Trophoblast cell (in vitro differentiated cells and primary cell): ENCODE data around the gene CMKLR1.

ENCODE experiments used
- DNase-seq, 2 donors: peaks; one replicate each; pipeline ENCODE4 v3.0.0-alpha.2; 2016
- H2AFZ ChIP-seq: 2 replicates; pipeline ENCODE4 v1.6.1; 2013; ENCODE audit warnings: low read length, moderate library complexity, mild to moderate bottlenecking; ENCODE audit not compliant: insufficient read depth, poor library complexity
- H2AK5ac ChIP-seq: 2 replicates; pipeline ENCODE4 v1.6.1; 2013; ENCODE audit warnings: mild to moderate bottlenecking, low read length
- H2BK120ac ChIP-seq: 2 replicates; pipeline ENCODE4 v1.6.1; 2013; ENCODE audit warnings: low read length, mild to moderate bottlenecking, moderate library complexity; ENCODE audit not compliant: insufficient read depth, poor library complexity
- H2BK12ac ChIP-seq: 2 replicates; pipeline ENCODE4 v1.6.1; 2013; ENCODE audit warnings: mild to moderate bottlenecking, low read length, moderate library complexity
- H2BK5ac ChIP-seq: 2 replicates; pipeline ENCODE4 v1.6.1; 2013; ENCODE audit warnings: low read length, low read depth, moderate library complexity, mild to moderate bottlenecking; ENCODE audit not compliant: poor library complexity
- H3K14ac ChIP-seq: 2 replicates; pipeline ENCODE4 v1.6.1; 2013; ENCODE audit warnings: mild to moderate bottlenecking, low read length
- H3K18ac ChIP-seq: 2 replicates; pipeline ENCODE4 v1.6.1; 2013; ENCODE audit warnings: mild to moderate bottlenecking, low read length
- H3K23ac ChIP-seq: 2 replicates; pipeline ENCODE4 v1.6.1; 2013; ENCODE audit warnings: low read length
- H3K27ac ChIP-seq: 2 replicates; pipeline ENCODE4 v1.5.1; 2013; ENCODE audit warnings: low read depth, mild to moderate bottlenecking, inconsistent platforms, low read length, moderate library complexity
- H3K27me3 ChIP-seq: 2 replicates; pipeline ENCODE4 v1.6.1; 2013; ENCODE audit warnings: inconsistent platforms, mild to moderate bottlenecking, low read length, moderate library complexity; ENCODE audit not compliant: insufficient read depth
- H3K36me3 ChIP-seq, 2 experiments: 1 replicate in 1 of 2; 2 replicates in 1 of 2; pipeline ENCODE4 v1.6.1; 2013; ENCODE audit warnings: low read length in 2 of 2, mild to moderate bottlenecking in 2 of 2, moderate library complexity in 1 of 2; ENCODE audit not compliant: insufficient read depth in 2 of 2, control insufficient read depth in 1 of 2
- H3K4ac ChIP-seq: 2 replicates; pipeline ENCODE4 v1.6.1; 2013; ENCODE audit warnings: low read depth, mild to moderate bottlenecking, low read length, moderate library complexity
- H3K4me1 ChIP-seq, 2 experiments: 1 replicate in 1 of 2; 2 replicates in 1 of 2; pipeline ENCODE4 v1.6.1; 2013; ENCODE audit warnings: low read length in 2 of 2, mild to moderate bottlenecking in 2 of 2, moderate library complexity in 1 of 2; ENCODE audit not compliant: insufficient read depth in 2 of 2, control insufficient read depth in 1 of 2
- H3K4me2 ChIP-seq: 2 replicates; pipeline ENCODE4 v1.6.1; 2013; ENCODE audit warnings: inconsistent platforms, mild to moderate bottlenecking, low read length, moderate library complexity
- H3K4me3 ChIP-seq: 2 replicates; pipeline ENCODE4 v1.5.1; 2013; ENCODE audit warnings: mild to moderate bottlenecking, low read depth, low read length, inconsistent platforms
- H3K79me1 ChIP-seq: one replicate; pipeline ENCODE4 v1.6.1; 2013; ENCODE audit warnings: low read length
- H3K79me2 ChIP-seq: 2 replicates; pipeline ENCODE4 v1.6.1; 2013; ENCODE audit warnings: low read length, mild to moderate bottlenecking; ENCODE audit not compliant: control insufficient read depth, insufficient read depth, poor library complexity
- H3K9ac ChIP-seq: 2 replicates; pipeline ENCODE4 v1.6.1; 2013; ENCODE audit warnings: mild to moderate bottlenecking, low read length
- H3K9me3 ChIP-seq: 2 replicates; pipeline ENCODE4 v1.6.1; 2013; ENCODE audit warnings: low read depth, mild to moderate bottlenecking, control low read depth, inconsistent platforms, low read length; ENCODE audit not compliant: insufficient read depth
- H4K12ac ChIP-seq: 2 replicates; pipeline ENCODE4 v1.6.1; 2013; ENCODE audit warnings: low read depth, mild to moderate bottlenecking, low read length, moderate library complexity
- H4K8ac ChIP-seq: 2 replicates; pipeline ENCODE4 v1.6.1; 2013; ENCODE audit warnings: low read depth, mild to moderate bottlenecking, low read length, moderate library complexity
- H4K91ac ChIP-seq: one replicate; pipeline ENCODE4 v1.6.1; 2013; ENCODE audit warnings: low read depth, mild to moderate bottlenecking, low read length, moderate library complexity
- WGBS: extraction: QIAGEN DNeasy Blood & Tissue Kit; methylation state at CpG from one replicate; pipeline ENCODE4 v1.1.7; 2013; ENCODE audit warnings: missing lambda C conversion rate; ENCODE audit not compliant: insufficient read length, insufficient coverage; ENCODE audit errors: extremely low coverage; 5-methylcytosine and 5-hydroxymethylcytosine counted together

Gene CMKLR1

GRCh38 chr12:108346727-108347710, 7.9 kb upstream of the CMKLR1 start:
- no peak overlapping the region for H4K12ac ChIP-seq
- H3K18ac ChIP-seq: no peak overlapping the region
- H3K4me1 ChIP-seq: no peaks in the 10 kb centered on the region
- no peaks in the 10 kb centered on the region for H3K27me3 ChIP-seq
- H4K8ac ChIP-seq: no peak overlapping the region
- no peak overlapping the region for H3K4ac ChIP-seq
- H2BK5ac ChIP-seq: no peak overlapping the region
- no peak overlapping the region for H4K91ac ChIP-seq
- no peak overlapping the region for H2AFZ ChIP-seq
- no peak overlapping the region for H3K4me2 ChIP-seq
- H3K14ac ChIP-seq: no peak overlapping the region
- no peaks in the 10 kb centered on the region for H3K79me1 ChIP-seq
- WGBS: no CpG with 5 or more reads among the region's 6 CpGs
- H3K27ac ChIP-seq: no peak overlapping the region
- no peaks in the 10 kb centered on the region for H3K79me2 ChIP-seq
- H2BK12ac ChIP-seq: no peak overlapping the region
- no peaks in the 10 kb centered on the region for H3K36me3 ChIP-seq
- H3K23ac ChIP-seq: no peak overlapping the region
- no peak overlapping the region for H2AK5ac ChIP-seq
- no peak for DNase-seq
- H2BK120ac ChIP-seq: no peak overlapping the region
- H3K9me3 ChIP-seq: no peaks in the 10 kb centered on the region
- no peak overlapping the region for H3K4me3 ChIP-seq
- no peak overlapping the region for H3K9ac ChIP-seq

- Histone ChIP-seq H3K9me3 (no peaks in the 10 kb centered on the region), H2BK5ac (no peak overlapping the region), H3K18ac (no peak overlapping the region), H2BK12ac (no peak overlapping the region), H2AK5ac (no peak overlapping the region), H3K14ac (no peak overlapping the region), H3K9ac (no peak overlapping the region), H4K91ac (no peak overlapping the region), H4K12ac (no peak overlapping the region), H3K79me2 (no peaks in the 10 kb centered on the region), H3K79me1 (no peaks in the 10 kb centered on the region), H4K8ac (no peak overlapping the region), H3K36me3 (no peaks in the 10 kb centered on the region), H3K23ac (no peak overlapping the region), H3K27ac (no peak overlapping the region), H3K4me1 (no peaks in the 10 kb centered on the region), H3K4ac (no peak overlapping the region), H3K27me3 (no peaks in the 10 kb centered on the region), H3K4me2 (no peak overlapping the region), H3K4me3 (no peak overlapping the region), H2AFZ (no peak overlapping the region), H2BK120ac (no peak overlapping the region)
- WGBS: no CpG with 5 or more reads among the region's 8 CpGs
- DNase-seq: no peak
Measured at GRCh38 chr12:108345716-108346633, 6.9 kb upstream of the CMKLR1 start.

DNA sequence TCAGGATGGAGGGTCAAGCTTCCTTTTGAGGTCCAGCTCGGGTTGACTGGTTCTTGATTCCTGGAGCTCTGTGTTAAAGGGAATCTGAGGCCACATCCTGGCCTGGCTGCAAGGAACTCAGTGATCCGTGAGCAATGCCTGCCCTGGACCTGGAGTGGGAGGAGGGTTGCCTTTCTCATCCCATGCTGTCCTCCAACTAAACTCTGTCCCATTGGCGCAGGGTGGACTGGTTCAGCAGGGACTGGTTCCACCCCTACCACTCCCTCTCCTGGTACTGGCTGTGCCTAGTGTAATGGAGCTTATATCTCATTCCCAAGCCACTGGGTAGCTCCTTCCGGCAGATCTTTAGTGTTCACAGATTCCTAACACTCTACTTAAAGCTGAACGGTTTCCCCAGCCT, 3.9 kb upstream of the CMKLR1 start:
- no peak overlapping the region for H2AK5ac ChIP-seq
- H3K36me3 ChIP-seq: no peaks in the 10 kb centered on the region
- H3K14ac ChIP-seq: no peak overlapping the region
- H3K18ac ChIP-seq: no peak overlapping the region
- no peaks in the 10 kb centered on the region for H3K4me1 ChIP-seq
- no peak overlapping the region for H3K4me3 ChIP-seq
- no peaks in the 10 kb centered on the region for H3K79me1 ChIP-seq
- no peaks in the 10 kb centered on the region for H3K79me2 ChIP-seq
- H3K4me2 ChIP-seq: no peak overlapping the region
- no CpG with 5 or more reads among the region's 5 CpGs for WGBS
- H4K91ac ChIP-seq: no peak overlapping the region
- H3K4ac ChIP-seq: no peak overlapping the region
- H2BK5ac ChIP-seq: no peak overlapping the region
- H3K9ac ChIP-seq: no peak overlapping the region
- no peak overlapping the region for H4K8ac ChIP-seq
- H3K27ac ChIP-seq: no peak overlapping the region
- H3K27me3 ChIP-seq: no peaks in the 10 kb centered on the region
- no peak overlapping the region for H2BK12ac ChIP-seq
- H4K12ac ChIP-seq: no peak overlapping the region
- no peak overlapping the region for H2AFZ ChIP-seq
- no peak overlapping the region for H2BK120ac ChIP-seq
- no peak for DNase-seq
- H3K23ac ChIP-seq: no peak overlapping the region
- H3K9me3 ChIP-seq: no peaks in the 10 kb centered on the region

DNA sequence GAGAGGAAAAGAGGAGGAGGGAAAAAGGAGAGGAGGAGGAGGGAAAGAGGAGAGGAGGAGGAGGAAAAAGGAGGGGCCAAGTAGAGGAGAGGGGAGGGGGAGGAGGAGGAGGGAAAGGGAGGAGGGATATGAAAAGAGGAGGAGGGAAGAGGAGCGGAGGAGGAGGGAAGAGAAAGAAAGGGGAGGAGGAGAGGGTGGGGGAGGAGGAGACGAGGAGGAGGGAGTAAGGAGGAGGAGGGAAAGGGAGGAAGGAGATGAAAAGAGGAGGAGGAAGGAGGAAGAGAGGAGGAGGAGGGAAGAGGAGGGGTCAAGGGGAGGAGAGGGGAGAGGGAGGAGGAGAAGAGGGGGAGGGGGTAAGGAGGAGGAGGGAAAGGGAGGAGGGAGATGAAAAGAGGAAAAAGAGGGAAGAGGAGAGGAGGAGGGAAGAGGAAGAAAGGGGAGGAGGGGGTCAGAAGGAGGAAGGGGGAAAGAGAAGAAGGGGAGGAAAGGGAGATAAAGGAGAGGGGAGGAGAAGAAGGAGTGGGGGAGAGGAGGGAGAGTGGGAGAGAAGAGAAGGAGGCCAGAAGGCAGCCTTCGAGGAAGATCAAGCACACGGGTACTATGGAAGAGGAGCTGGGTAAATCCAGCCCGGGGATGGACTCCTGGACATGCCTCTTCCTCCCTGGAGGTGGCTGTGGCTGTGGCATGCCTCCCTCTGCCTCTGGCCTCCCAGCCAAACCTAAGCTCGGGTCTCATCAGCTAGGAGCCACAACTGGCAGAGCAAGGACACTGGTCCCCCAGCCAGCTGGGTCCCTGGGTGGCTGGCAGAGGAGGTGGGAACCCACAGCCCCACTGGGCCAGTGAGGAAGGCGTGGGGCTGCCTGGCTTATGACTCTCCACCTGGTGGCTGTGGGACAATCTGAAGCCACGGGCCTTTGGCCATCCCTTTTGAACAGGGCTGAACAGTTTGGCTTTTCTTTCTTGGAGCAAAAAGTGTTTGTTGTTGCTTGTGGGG, 3.0 kb upstream of the CMKLR1 start:
- 100% methylated on average over 2 of the region's 8 CpGs for WGBS
- H3K79me1 ChIP-seq: no peaks in the 10 kb centered on the region

More for the DNA sequence above, 3.0 kb upstream of the CMKLR1 start:
- H3K18ac ChIP-seq: no peak overlapping the region
- H3K27ac ChIP-seq: no peak overlapping the region
- no peaks in the 10 kb centered on the region for H3K4me1 ChIP-seq
- DNase-seq: no peak
- H2AFZ ChIP-seq: no peak overlapping the region
- H4K8ac ChIP-seq: no peak overlapping the region
- H2AK5ac ChIP-seq: no peak overlapping the region
- no peak overlapping the region for H4K12ac ChIP-seq
- no peak overlapping the region for H3K23ac ChIP-seq
- no peak overlapping the region for H3K4me3 ChIP-seq
- no peaks in the 10 kb centered on the region for H3K36me3 ChIP-seq
- H3K79me2 ChIP-seq: no peaks in the 10 kb centered on the region
- H3K9ac ChIP-seq: no peak overlapping the region
- H2BK5ac ChIP-seq: no peak overlapping the region
- no peak overlapping the region for H2BK12ac ChIP-seq
- no peaks in the 10 kb centered on the region for H3K27me3 ChIP-seq
- H3K4me2 ChIP-seq: no peak overlapping the region
- H3K9me3 ChIP-seq: no peaks in the 10 kb centered on the region
- H3K14ac ChIP-seq: no peak overlapping the region
- H2BK120ac ChIP-seq: no peak overlapping the region
- H4K91ac ChIP-seq: no peak overlapping the region
- no peak overlapping the region for H3K4ac ChIP-seq
